SIG-M5 (cell line): Measurements from ENCODE around the gene ANGPTL4.

Experiments
- DNase-seq: peaks from one replicate; lab custom pipeline; 2025; lab: John Stamatoyannopoulos, UW

ANGPTL4 gene

GRCh38 chr19:8413629-8413995 is 49.7 kb downstream of the ANGPTL4 start:
- no peak for DNase-seq

DNA sequence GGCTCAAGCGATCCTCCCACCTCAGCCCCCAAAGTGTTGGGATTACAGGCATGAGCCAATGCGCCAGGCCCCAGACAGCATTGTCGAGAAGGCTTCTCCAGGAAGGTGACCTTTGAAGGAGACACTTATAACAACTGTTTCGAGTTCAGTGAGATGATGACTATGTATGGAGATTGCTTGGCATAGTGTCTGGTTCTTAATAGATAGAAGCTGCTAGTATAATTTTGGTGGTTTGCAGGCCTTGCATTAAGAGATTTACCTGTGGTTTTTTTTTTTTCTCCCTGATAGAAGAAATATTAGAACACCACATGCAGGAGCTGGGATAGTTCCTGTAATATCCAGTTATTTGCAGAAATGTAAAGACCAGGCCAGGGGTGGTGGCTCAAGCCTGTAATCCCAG is 52.8 kb downstream of the ANGPTL4 start:
- DNase-seq: no peak

- DNase-seq: no peak
Observed at GRCh38 chr19:8421484-8422461, 57.8 kb downstream of the ANGPTL4 start.

DNA sequence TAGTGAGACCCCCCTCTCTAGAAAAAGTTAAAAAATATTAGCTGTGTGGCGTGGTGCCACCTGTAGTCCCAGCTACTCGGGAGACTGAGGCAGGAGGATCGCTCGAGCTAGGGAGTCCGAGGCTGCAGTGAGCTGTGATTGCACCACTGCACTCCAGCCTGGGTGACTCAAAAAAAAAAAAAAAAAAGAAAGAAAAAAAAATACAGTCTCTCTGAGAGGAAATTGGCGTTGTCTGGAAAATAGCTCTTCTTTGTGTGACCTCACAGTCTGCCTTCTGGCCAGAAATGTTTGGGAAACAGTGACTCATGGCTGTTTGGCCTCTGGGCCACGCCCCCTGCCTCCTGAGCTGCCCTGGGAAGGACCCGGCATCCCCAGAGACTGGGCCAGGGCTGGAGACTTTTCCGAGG is 59.9 kb downstream of the ANGPTL4 start:
- no peak for DNase-seq
